Measurements from ENCODE around the gene TMEM156.

TMEM156 gene

DNA sequence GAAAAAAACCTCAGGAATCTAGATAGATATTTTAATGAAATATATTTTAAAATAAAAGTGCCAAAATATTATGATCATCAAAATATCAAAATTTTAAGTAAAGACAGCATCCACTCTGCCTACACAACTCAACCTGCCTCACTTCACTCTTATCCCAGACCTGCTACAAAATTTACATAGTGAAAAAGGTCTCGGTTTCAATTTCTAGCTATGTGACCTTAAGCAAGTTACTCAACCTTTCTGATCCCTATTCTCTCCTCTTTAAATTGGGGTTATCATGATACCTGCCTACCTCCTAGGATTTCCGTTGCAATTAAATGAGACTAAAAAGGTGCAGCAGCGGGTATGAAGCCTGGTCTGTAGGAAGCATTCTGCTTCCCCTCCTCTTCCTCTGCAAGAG lies 91.7 kb downstream of the TMEM156 start:
- in situ Hi-C loops (cut with HindIII; ENCODE audit: low pct_unique_long_range_greater_than_20kb, low sequenced_read_pairs), result no loop called here
- no peak for DNase-seq (ENCODE audit: low read depth in 1 of 2, low spot score in 1 of 2)
- no peak for TF ChIP-seq JUND (IDR thresholded peaks at IDR 0.05; ENCODE audit: low read depth)

DNA sequence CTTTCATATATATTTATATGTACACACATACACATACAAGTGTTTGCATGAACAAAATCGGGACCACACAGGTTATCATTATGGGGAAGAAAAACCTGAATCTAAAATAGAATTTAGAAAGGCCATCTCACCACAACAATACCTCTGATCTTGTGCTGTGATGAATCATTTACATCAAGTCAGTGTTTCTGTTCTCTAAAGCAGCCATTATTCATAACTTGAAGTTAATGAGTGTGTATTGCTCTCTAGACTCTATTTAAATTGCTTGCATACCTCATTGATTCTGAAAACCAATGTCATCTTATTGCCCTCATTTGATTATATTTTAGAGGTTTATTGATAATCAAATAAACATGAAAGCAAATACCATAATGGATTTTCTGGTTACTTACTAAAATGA lies 93.0 kb downstream of the TMEM156 start:
- no peak for TF ChIP-seq JUND (IDR thresholded peaks at IDR 0.05; ENCODE audit: low read depth)
- no peak for DNase-seq (ENCODE audit: low read depth in 1 of 2, low spot score in 1 of 2)
- in situ Hi-C loops (cut with HindIII; ENCODE audit: low pct_unique_long_range_greater_than_20kb, low sequenced_read_pairs), result no loop called here

DNA sequence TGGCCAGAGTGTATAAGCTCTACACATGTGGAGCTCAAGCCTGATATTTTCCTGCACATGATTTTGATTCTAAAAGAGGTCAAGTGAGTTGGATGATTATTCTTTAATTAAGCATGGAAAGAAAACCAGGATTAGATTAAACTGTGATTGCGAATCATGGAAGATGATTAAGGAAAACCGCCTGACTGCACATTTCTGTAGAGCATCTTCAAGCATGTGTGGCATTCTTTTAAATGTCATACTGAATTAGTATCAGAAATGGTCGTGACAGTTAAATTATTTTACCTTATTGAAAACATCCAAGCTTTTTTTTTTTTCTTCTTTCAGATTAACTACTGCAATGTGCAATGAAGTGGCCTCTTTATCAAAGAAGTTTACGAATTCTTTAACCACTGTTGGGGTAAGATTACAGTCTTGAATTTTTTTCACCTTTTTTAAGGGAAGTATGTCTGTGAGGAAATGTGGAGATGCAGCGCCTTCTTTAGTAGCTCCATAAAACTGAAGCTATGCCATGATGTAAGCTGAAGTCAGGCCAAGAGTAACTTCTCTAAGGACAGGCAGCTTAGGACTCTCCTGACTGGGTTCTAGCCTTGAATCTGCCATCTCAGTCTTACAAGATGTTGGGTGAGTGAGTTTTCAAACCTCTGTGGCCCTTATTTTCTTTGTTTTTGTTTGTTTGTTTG lies 96.7 kb downstream of the TMEM156 start:
- TF ChIP-seq JUND (IDR thresholded peaks at IDR 0.05; ENCODE audit: low read depth), result no peak
- no peak for DNase-seq (ENCODE audit: low read depth in 1 of 2, low spot score in 1 of 2)
- in situ Hi-C loops (cut with HindIII; ENCODE audit: low pct_unique_long_range_greater_than_20kb, low sequenced_read_pairs), result no loop called here

DNA sequence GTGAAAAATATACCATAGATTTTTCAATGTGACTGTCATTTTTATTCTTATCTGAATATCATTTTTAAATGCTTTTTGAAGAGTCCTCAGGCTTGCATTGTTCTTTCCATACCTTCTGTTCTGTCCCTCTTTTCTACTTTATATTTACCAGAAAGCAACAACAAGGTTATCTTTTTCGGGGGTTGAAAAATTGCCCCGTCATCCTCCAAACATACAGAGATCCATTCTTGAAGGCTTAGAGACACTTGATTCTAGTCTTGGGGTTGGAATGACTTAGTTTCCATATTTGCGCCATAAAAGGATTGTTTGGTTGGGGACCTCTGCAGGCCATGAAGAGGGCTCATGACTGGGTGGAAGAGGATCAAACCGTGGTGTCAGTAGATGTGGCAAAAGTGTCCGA lies 101.1 kb downstream of the TMEM156 start:
- TF ChIP-seq JUND (IDR thresholded peaks at IDR 0.05; ENCODE audit: low read depth), result no peak
- in situ Hi-C loops (cut with HindIII; ENCODE audit: low pct_unique_long_range_greater_than_20kb, low sequenced_read_pairs), result no loop called here

DNA sequence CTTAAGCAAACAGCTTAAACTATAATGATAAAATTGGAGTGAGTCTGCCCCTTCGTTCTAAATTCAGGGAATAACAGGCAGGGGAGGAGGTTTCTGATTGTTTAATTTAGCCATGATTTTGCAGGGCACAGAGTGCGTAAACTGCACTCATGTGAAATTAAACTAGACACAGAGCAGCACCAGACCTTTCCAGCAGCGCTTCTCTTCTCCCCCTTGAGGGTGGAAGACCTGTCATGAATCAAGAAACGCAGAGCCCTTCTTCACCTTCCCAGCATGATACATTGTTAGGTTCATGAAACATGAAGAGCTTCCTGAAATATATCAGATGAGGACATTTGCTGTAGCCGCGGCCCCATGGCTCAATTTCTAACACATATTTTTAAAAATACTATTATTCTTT lies 101.5 kb downstream of the TMEM156 start:
- in situ Hi-C loops (cut with HindIII; ENCODE audit: low pct_unique_long_range_greater_than_20kb, low sequenced_read_pairs), result no loop called here
- DNase-seq (ENCODE audit: low read depth in 1 of 2, low spot score in 1 of 2), result no peak
- TF ChIP-seq JUND (IDR thresholded peaks at IDR 0.05; ENCODE audit: low read depth), result no peak

More for the DNA sequence above, 101.1 kb downstream of the TMEM156 start:
- DNase-seq (ENCODE audit: low read depth in 1 of 2, low spot score in 1 of 2), result no peak

DNA sequence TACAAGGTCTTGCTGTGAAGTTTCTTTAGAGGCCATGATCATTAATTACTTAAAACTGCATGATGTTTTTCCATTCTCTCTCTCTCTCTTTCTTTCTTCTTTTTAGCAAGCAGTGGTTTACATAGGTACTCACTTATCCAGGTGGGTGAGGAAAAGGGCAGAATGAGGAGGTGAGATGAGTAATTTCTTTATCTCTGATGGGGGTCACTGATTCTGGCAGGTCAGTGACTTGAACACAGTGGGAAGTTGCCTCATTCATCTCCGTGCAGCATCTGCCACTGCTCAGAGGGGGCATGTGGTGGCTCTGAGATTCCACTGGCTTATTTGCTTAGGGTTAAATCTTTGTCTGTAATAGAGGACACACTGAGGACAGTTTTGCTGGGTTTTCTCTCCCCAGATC lies 102.0 kb downstream of the TMEM156 start:
- no peak for DNase-seq (ENCODE audit: low read depth in 1 of 2, low spot score in 1 of 2)
- in situ Hi-C loops (cut with HindIII; ENCODE audit: low pct_unique_long_range_greater_than_20kb, low sequenced_read_pairs), result no loop called here
- no peak for TF ChIP-seq JUND (IDR thresholded peaks at IDR 0.05; ENCODE audit: low read depth)

DNA sequence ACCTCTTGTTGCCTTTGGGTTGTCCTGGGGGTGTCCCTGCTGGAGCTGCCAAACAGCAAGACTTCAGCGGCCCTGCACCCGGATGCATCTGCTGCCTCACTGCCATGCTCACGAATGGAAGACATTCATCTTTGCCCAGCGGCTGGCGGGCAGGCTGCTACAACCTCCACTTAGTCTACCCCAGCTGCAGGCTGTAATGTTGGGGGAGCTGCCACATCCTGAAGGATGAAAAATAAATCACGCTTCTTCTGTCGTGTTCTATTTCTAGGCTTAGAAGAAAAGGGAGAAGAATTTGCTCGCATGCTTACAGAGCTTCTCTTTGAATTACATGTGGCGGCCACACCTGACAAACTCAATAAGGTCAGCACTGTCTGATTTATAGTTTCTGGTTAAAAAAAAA lies 103.2 kb downstream of the TMEM156 start:
- DNase-seq (ENCODE audit: low read depth in 1 of 2, low spot score in 1 of 2), result no peak
- in situ Hi-C loops (cut with HindIII; ENCODE audit: low pct_unique_long_range_greater_than_20kb, low sequenced_read_pairs), result no loop called here
- TF ChIP-seq JUND (IDR thresholded peaks at IDR 0.05; ENCODE audit: low read depth), result no peak

DNA sequence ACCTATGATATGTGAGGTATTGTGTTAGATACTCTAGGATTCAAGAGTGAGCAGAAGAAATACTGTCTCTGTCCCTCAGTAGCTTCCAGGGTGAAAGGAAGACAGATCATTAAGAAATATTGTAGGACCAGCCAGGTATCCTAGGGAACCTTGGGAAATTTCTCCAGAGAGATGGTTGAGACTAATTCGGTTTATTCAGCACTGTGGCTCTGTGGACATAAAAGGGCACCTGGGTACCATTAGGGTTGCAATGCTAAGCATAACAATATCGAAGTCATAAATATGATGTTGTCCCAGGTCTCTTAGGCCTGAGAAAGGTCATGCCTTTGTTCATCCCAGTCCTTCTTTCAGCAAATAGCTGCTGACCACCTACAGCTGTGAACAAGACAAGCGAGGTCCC lies 103.6 kb downstream of the TMEM156 start:
- in situ Hi-C loops (cut with HindIII; ENCODE audit: low pct_unique_long_range_greater_than_20kb, low sequenced_read_pairs), result no loop called here
- TF ChIP-seq JUND (IDR thresholded peaks at IDR 0.05; ENCODE audit: low read depth), result no peak
- DNase-seq (ENCODE audit: low read depth in 1 of 2, low spot score in 1 of 2), result no peak

DNA sequence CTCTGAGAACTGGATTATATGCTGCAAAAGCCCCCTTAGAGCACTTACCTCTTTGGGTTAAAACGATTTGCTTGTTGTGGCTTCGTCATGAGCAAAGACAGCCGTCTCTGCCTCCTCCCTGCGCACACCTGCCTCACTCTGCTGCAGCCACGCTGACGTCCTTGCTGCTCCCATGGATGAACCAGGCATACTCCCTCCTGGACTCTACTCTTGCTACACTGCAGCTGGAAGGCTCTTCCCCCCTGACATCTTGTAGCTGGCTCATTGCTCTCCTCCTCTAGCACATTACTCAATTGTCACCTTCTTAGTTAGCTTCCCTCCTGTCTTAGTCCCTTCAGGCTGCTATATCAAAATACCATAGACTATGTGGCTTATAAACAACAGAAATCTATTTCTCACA lies 105.3 kb downstream of the TMEM156 start:
- in situ Hi-C loops (cut with HindIII; ENCODE audit: low pct_unique_long_range_greater_than_20kb, low sequenced_read_pairs), result no loop called here
- no peak for TF ChIP-seq JUND (IDR thresholded peaks at IDR 0.05; ENCODE audit: low read depth)
- DNase-seq (ENCODE audit: low read depth in 1 of 2, low spot score in 1 of 2), result no peak

DNA sequence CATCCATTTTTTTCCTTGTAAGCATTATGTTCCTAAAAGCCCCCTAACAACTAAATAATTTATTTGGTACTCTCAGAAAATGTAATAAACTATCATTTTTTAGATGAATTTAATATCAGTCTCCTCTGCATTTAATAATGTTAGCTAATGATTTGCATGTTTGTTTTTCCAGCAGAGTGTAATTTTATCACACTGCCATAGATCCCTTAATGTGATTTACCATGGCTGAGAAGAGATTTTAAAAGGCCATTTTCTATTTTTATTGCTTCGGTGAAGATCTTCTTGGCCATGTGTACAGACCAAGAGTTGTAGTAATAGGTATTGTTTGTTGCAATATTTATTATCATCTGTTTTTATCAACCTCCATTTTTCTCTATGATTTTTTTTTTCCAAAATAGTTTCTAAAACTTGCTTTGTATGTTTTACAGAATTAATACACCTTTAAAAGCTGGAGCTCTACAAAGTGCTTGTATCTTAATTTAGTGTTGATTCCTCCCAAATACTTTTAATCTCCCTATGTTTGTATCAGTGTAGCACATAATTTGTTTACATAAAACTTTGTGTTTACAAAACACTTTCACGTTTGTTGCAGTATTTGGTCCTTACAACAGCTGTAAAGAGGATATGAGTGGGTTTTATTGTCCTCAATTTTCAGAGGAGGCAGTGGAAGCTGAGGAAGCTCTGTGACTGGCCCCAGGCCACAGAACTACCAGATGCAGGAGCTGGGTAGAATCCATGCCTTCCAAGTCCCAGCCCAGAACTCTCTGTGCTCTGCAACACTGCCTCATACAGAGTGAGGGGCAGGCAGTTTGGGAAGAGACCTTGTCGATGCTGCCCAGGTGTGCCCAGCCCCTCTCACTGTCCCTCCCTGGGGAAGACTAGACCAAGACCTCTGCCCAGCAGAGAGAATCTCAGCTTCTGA lies 106.5 kb downstream of the TMEM156 start:
- in situ Hi-C loops (cut with HindIII; ENCODE audit: low pct_unique_long_range_greater_than_20kb, low sequenced_read_pairs), result no loop called here
- no peak for TF ChIP-seq JUND (IDR thresholded peaks at IDR 0.05; ENCODE audit: low read depth)
- DNase-seq (ENCODE audit: low read depth in 1 of 2, low spot score in 1 of 2), result no peak

DNA sequence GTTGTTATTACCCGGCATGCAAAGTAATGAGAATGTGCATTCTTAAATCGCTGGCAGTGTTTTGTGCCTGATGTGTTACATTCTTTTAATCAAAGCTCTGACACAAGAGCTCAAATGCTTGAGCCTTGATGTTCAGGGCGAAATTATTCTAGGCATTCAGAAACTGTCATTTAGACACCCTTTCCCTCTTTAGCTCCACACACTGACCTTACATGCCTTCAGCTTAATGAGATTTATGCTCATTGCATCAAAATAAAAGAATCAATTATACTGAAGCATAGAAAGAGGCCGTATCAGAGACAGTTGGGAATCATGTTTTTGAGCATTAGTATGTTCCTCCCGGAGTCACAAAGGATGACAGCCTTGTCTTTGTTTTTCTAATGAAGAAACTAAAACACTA lies 107.9 kb downstream of the TMEM156 start:
- DNase-seq (ENCODE audit: low read depth in 1 of 2, low spot score in 1 of 2), result no peak
- in situ Hi-C loops (cut with HindIII; ENCODE audit: low pct_unique_long_range_greater_than_20kb, low sequenced_read_pairs), result no loop called here
- no peak for TF ChIP-seq JUND (IDR thresholded peaks at IDR 0.05; ENCODE audit: low read depth)

DNA sequence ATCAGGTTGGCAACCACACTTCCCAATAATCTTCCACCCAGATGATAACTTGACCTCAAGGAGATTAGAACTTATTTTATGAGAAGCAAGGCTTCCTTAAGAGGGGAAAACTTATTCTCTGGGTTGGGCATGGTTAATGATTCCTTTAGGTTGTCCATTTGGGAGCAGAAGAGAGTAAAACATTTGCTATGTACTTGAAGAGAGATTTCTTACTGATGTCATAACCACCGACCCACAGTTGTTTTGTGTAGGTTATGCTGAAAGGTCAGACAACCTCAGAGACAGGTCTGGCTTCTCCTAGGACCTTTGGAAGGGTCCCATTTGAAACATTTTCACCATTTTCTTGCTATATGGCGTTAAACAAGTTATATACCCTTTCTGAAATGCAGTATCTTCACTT lies 108.5 kb downstream of the TMEM156 start:
- no peak for DNase-seq (ENCODE audit: low read depth in 1 of 2, low spot score in 1 of 2)
- in situ Hi-C loops (cut with HindIII; ENCODE audit: low pct_unique_long_range_greater_than_20kb, low sequenced_read_pairs), result no loop called here
- TF ChIP-seq JUND (IDR thresholded peaks at IDR 0.05; ENCODE audit: low read depth), result no peak

DNA sequence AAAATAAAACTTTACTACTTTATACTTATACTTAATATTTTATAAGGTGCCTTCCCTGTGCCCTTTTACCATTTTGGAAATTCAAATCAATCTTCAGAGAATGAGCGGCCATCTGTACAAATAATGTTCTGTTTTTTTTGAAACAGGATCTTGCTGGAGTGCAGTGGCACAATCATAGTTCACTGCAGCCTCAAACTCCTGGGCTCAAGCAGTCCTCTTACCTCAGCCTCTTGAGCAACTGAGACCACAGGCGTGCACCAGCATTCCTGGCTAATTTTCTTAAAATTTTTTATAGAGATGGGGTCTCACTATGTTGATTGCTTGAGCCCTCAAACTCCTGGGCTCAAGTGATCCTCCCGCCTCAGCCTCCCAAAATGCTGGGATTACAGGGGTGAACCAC lies 111.1 kb downstream of the TMEM156 start:
- in situ Hi-C loops (cut with HindIII; ENCODE audit: low pct_unique_long_range_greater_than_20kb, low sequenced_read_pairs), result no loop called here
- DNase-seq (ENCODE audit: low read depth in 1 of 2, low spot score in 1 of 2), result no peak
- TF ChIP-seq JUND (IDR thresholded peaks at IDR 0.05; ENCODE audit: low read depth), result no peak
